Trophoblast cell (in vitro differentiated cells and primary cell): ENCODE measurements around the gene AMMECR1.
A peak's percentile ranks its signal among the peaks of the same experiment; 100 is the strongest.

ENCODE experiments used
- DNase-seq, 2 donors: peaks; one replicate each; pipeline ENCODE4 v3.0.0-alpha.2; 2016
- H2AFZ ChIP-seq: 2 replicates; pipeline ENCODE4 v1.6.1; 2013; ENCODE audit warnings: low read length, moderate library complexity, mild to moderate bottlenecking; ENCODE audit not compliant: insufficient read depth, poor library complexity
- H2AK5ac ChIP-seq: 2 replicates; pipeline ENCODE4 v1.6.1; 2013; ENCODE audit warnings: mild to moderate bottlenecking, low read length
- H2BK120ac ChIP-seq: 2 replicates; pipeline ENCODE4 v1.6.1; 2013; ENCODE audit warnings: low read length, mild to moderate bottlenecking, moderate library complexity; ENCODE audit not compliant: insufficient read depth, poor library complexity
- H2BK12ac ChIP-seq: 2 replicates; pipeline ENCODE4 v1.6.1; 2013; ENCODE audit warnings: mild to moderate bottlenecking, low read length, moderate library complexity
- H2BK5ac ChIP-seq: 2 replicates; pipeline ENCODE4 v1.6.1; 2013; ENCODE audit warnings: low read length, low read depth, moderate library complexity, mild to moderate bottlenecking; ENCODE audit not compliant: poor library complexity
- H3K14ac ChIP-seq: 2 replicates; pipeline ENCODE4 v1.6.1; 2013; ENCODE audit warnings: mild to moderate bottlenecking, low read length
- H3K18ac ChIP-seq: 2 replicates; pipeline ENCODE4 v1.6.1; 2013; ENCODE audit warnings: mild to moderate bottlenecking, low read length
- H3K23ac ChIP-seq: 2 replicates; pipeline ENCODE4 v1.6.1; 2013; ENCODE audit warnings: low read length
- H3K27ac ChIP-seq: 2 replicates; pipeline ENCODE4 v1.5.1; 2013; ENCODE audit warnings: low read depth, mild to moderate bottlenecking, inconsistent platforms, low read length, moderate library complexity
- H3K27me3 ChIP-seq: 2 replicates; pipeline ENCODE4 v1.6.1; 2013; ENCODE audit warnings: inconsistent platforms, mild to moderate bottlenecking, low read length, moderate library complexity; ENCODE audit not compliant: insufficient read depth
- H3K36me3 ChIP-seq, 2 experiments: 1 replicate in 1 of 2; 2 replicates in 1 of 2; pipeline ENCODE4 v1.6.1; 2013; ENCODE audit warnings: low read length in 2 of 2, mild to moderate bottlenecking in 2 of 2, moderate library complexity in 1 of 2; ENCODE audit not compliant: insufficient read depth in 2 of 2, control insufficient read depth in 1 of 2
- H3K4ac ChIP-seq: 2 replicates; pipeline ENCODE4 v1.6.1; 2013; ENCODE audit warnings: low read depth, mild to moderate bottlenecking, low read length, moderate library complexity
- H3K4me1 ChIP-seq, 2 experiments: 1 replicate in 1 of 2; 2 replicates in 1 of 2; pipeline ENCODE4 v1.6.1; 2013; ENCODE audit warnings: low read length in 2 of 2, mild to moderate bottlenecking in 2 of 2, moderate library complexity in 1 of 2; ENCODE audit not compliant: insufficient read depth in 2 of 2, control insufficient read depth in 1 of 2
- H3K4me2 ChIP-seq: 2 replicates; pipeline ENCODE4 v1.6.1; 2013; ENCODE audit warnings: inconsistent platforms, mild to moderate bottlenecking, low read length, moderate library complexity
- H3K4me3 ChIP-seq: 2 replicates; pipeline ENCODE4 v1.5.1; 2013; ENCODE audit warnings: mild to moderate bottlenecking, low read depth, low read length, inconsistent platforms
- H3K79me1 ChIP-seq: one replicate; pipeline ENCODE4 v1.6.1; 2013; ENCODE audit warnings: low read length
- H3K79me2 ChIP-seq: 2 replicates; pipeline ENCODE4 v1.6.1; 2013; ENCODE audit warnings: low read length, mild to moderate bottlenecking; ENCODE audit not compliant: control insufficient read depth, insufficient read depth, poor library complexity
- H3K9ac ChIP-seq: 2 replicates; pipeline ENCODE4 v1.6.1; 2013; ENCODE audit warnings: mild to moderate bottlenecking, low read length
- H3K9me3 ChIP-seq: 2 replicates; pipeline ENCODE4 v1.6.1; 2013; ENCODE audit warnings: low read depth, mild to moderate bottlenecking, control low read depth, inconsistent platforms, low read length; ENCODE audit not compliant: insufficient read depth
- H4K12ac ChIP-seq: 2 replicates; pipeline ENCODE4 v1.6.1; 2013; ENCODE audit warnings: low read depth, mild to moderate bottlenecking, low read length, moderate library complexity
- H4K8ac ChIP-seq: 2 replicates; pipeline ENCODE4 v1.6.1; 2013; ENCODE audit warnings: low read depth, mild to moderate bottlenecking, low read length, moderate library complexity
- H4K91ac ChIP-seq: one replicate; pipeline ENCODE4 v1.6.1; 2013; ENCODE audit warnings: low read depth, mild to moderate bottlenecking, low read length, moderate library complexity
- WGBS: extraction: QIAGEN DNeasy Blood & Tissue Kit; methylation state at CpG from one replicate; pipeline ENCODE4 v1.1.7; 2013; ENCODE audit warnings: missing lambda C conversion rate; ENCODE audit not compliant: insufficient read length, insufficient coverage; ENCODE audit errors: extremely low coverage; 5-methylcytosine and 5-hydroxymethylcytosine counted together

AMMECR1 gene

GRCh38 chrX:110318664-110318968 is 731 bp upstream of the AMMECR1 start:
- peak overlapping the region; percentile 71 for H4K91ac ChIP-seq
- no peak overlapping the region for H3K18ac ChIP-seq

GRCh38 chrX:110317061-110317819 is 645 bp downstream of the AMMECR1 start:
- DNase-seq = peak in 1 of 2 donors; percentile 4
- peak overlapping the region; percentile 95 for H3K4me3 ChIP-seq
- H3K4ac ChIP-seq = peak overlapping the region; percentile 91
- peak overlapping the region; percentile 83 for H4K8ac ChIP-seq
- H3K4me2 ChIP-seq = peak overlapping the region; percentile 99
- peak overlapping the region; percentile 61 for H2AFZ ChIP-seq
- H3K4me1 ChIP-seq = no peaks in the 10 kb centered on the region
- H2BK12ac ChIP-seq = no peak overlapping the region
- peak overlapping the region; percentile 59 for H2BK120ac ChIP-seq
- no peaks in the 10 kb centered on the region for H3K36me3 ChIP-seq
- no CpG with 5 or more reads among the region's 40 CpGs for WGBS
- H3K27me3 ChIP-seq = no peaks in the 10 kb centered on the region
- no peak overlapping the region for H2AK5ac ChIP-seq
- H3K27ac ChIP-seq = no peak overlapping the region
- peak overlapping the region; percentile 83 for H4K91ac ChIP-seq
- peak overlapping the region; percentile 88 for H3K14ac ChIP-seq
- H4K12ac ChIP-seq = peak overlapping the region; percentile 39
- peak overlapping the region; percentile 79 for H3K9ac ChIP-seq
- peak overlapping the region; percentile 60 for H3K18ac ChIP-seq
- H3K9me3 ChIP-seq = no peaks in the 10 kb centered on the region
- peaks cover 6% of the 10 kb centered on the region for H3K79me2 ChIP-seq
- H3K79me1 ChIP-seq = peaks cover 9% of the 10 kb centered on the region
- peak overlapping the region; percentile 26 for H2BK5ac ChIP-seq
- no peak overlapping the region for H3K23ac ChIP-seq

More at GRCh38 chrX:110318664-110318968, 731 bp upstream of the AMMECR1 start:
- peak overlapping the region; percentile 59 for H2BK5ac ChIP-seq
- WGBS = no CpG with 5 or more reads among the region's 4 CpGs
- peak in 1 of 2 donors; percentile 26 for DNase-seq
- peak overlapping the region; percentile 45 for H2AFZ ChIP-seq
- H2AK5ac ChIP-seq = no peak overlapping the region
- H3K36me3 ChIP-seq = no peaks in the 10 kb centered on the region
- peaks cover 9% of the 10 kb centered on the region for H3K79me1 ChIP-seq
- H3K23ac ChIP-seq = no peak overlapping the region
- no peak overlapping the region for H3K14ac ChIP-seq
- peak overlapping the region; percentile 71 for H4K8ac ChIP-seq
- peak overlapping the region; percentile 94 for H3K4me2 ChIP-seq
- no peaks in the 10 kb centered on the region for H3K27me3 ChIP-seq
- H3K9ac ChIP-seq = no peak overlapping the region
- H3K4me3 ChIP-seq = peak overlapping the region; percentile 62
- H3K4ac ChIP-seq = no peak overlapping the region
- peak overlapping the region; percentile 58 for H2BK120ac ChIP-seq
- peak overlapping the region; percentile 89 for H4K12ac ChIP-seq
- no peaks in the 10 kb centered on the region for H3K9me3 ChIP-seq
- no peak overlapping the region for H3K27ac ChIP-seq
- no peak overlapping the region for H2BK12ac ChIP-seq
- peaks cover 6% of the 10 kb centered on the region for H3K79me2 ChIP-seq
- H3K4me1 ChIP-seq = no peaks in the 10 kb centered on the region

- Histone ChIP-seq H3K23ac (no peak overlapping the region), H4K8ac (no peak overlapping the region), H3K79me2 (peaks cover 6% of the 10 kb centered on the region), H3K14ac (no peak overlapping the region), H2AK5ac (no peak overlapping the region), H4K12ac (no peak overlapping the region), H2BK12ac (no peak overlapping the region), H2AFZ (no peak overlapping the region), H3K27me3 (no peaks in the 10 kb centered on the region), H3K4me1 (no peaks in the 10 kb centered on the region), H3K4me2 (peak overlapping the region; percentile 99), H3K79me1 (peaks cover 9% of the 10 kb centered on the region), H4K91ac (no peak overlapping the region), H3K27ac (no peak overlapping the region), H3K18ac (no peak overlapping the region), H3K36me3 (no peaks in the 10 kb centered on the region), H3K9me3 (no peaks in the 10 kb centered on the region), H3K4ac (no peak overlapping the region), H3K4me3 (no peak overlapping the region), H2BK120ac (no peak overlapping the region), H3K9ac (no peak overlapping the region), H2BK5ac (no peak overlapping the region)
- no CpG with 5 or more reads among the region's 12 CpGs for WGBS
- DNase-seq = peak in 1 of 2 donors; percentile 6
These were observed 1.4 kb downstream of the AMMECR1 start for GRCh38 chrX:110316351-110317060.

GRCh38 chrX:110315551-110315950 is 2.3 kb downstream of the AMMECR1 start:
- DNase-seq = no peak
- H4K12ac ChIP-seq = no peak overlapping the region
- no peak overlapping the region for H3K23ac ChIP-seq
- no peak overlapping the region for H2AFZ ChIP-seq
- WGBS = no CpG with 5 or more reads among the region's 1 CpG
- peaks cover 9% of the 10 kb centered on the region for H3K79me1 ChIP-seq
- no peak overlapping the region for H3K9ac ChIP-seq
- H3K36me3 ChIP-seq = no peaks in the 10 kb centered on the region
- no peaks in the 10 kb centered on the region for H3K4me1 ChIP-seq
- H3K27me3 ChIP-seq = no peaks in the 10 kb centered on the region
- no peak overlapping the region for H3K14ac ChIP-seq
- H4K91ac ChIP-seq = no peak overlapping the region
- no peak overlapping the region for H3K27ac ChIP-seq
- no peak overlapping the region for H3K4ac ChIP-seq
- H3K4me3 ChIP-seq = no peak overlapping the region
- no peak overlapping the region for H2BK12ac ChIP-seq
- H3K18ac ChIP-seq = no peak overlapping the region
- H2BK120ac ChIP-seq = no peak overlapping the region
- no peak overlapping the region for H2AK5ac ChIP-seq
- no peak overlapping the region for H4K8ac ChIP-seq
- H2BK5ac ChIP-seq = no peak overlapping the region
- no peaks in the 10 kb centered on the region for H3K9me3 ChIP-seq
- no peak overlapping the region for H3K4me2 ChIP-seq
- H3K79me2 ChIP-seq = peaks cover 6% of the 10 kb centered on the region
